Esophagus muscularis mucosa (tissue), 3 donors: Measurements from ENCODE around the gene CCDC196.

Experiments used
- CTCF ChIP-seq, 3 experiments: fragments of 200-600 bp in 2 of 3; fragments of 450-650 bp in 1 of 3; sonication (generic) in 2 of 3; IDR thresholded peaks; one replicate each; pipeline ENCODE4 v1.5.1; 2017 to 2019; ENCODE audit warnings: antibody characterized with exemption in 3 of 3, mild to moderate bottlenecking in 2 of 3, moderate library complexity in 1 of 3
- POLR2A ChIP-seq: fragments of 450-650 bp; IDR thresholded peaks from one replicate; pipeline ENCODE4 v1.6.1; 2017; ENCODE audit warnings: antibody characterized with exemption, moderate library complexity, mild to moderate bottlenecking, low read depth
- POLR2AphosphoS5 ChIP-seq, 2 donors: sonication (generic); formaldehyde crosslinking; IDR thresholded peaks; one replicate each; pipeline ENCODE4 v1.6.1; 2017; ENCODE audit warnings: antibody characterized with exemption in 2 of 2

- no peak for TF ChIP-seq CTCF (IDR thresholded peaks at IDR 0.05)
- TF ChIP-seq POLR2A: no peak
- no peak for TF ChIP-seq POLR2AphosphoS5 (IDR thresholded peaks at IDR 0.05)
These were observed 7.6 kb downstream of the CCDC196 start for GRCh38 chr14:66493750-66494149.
